ENCODE data around the gene CDC42BPA. TPM values are rescaled to one million over a fixed set of nuclear protein-coding genes. Genes with fewer than 3 reads are reported as not detected.
"Not testable (repeated sequence)": the region's sequence is repeated elsewhere in the genome, so short reads cannot be mapped to it uniquely, and the experiment has no call there.

The CDC42BPA gene
- total RNA-seq, 2 experiments from 2014 or later, result 3.6 to 3.8 TPM

DNA sequence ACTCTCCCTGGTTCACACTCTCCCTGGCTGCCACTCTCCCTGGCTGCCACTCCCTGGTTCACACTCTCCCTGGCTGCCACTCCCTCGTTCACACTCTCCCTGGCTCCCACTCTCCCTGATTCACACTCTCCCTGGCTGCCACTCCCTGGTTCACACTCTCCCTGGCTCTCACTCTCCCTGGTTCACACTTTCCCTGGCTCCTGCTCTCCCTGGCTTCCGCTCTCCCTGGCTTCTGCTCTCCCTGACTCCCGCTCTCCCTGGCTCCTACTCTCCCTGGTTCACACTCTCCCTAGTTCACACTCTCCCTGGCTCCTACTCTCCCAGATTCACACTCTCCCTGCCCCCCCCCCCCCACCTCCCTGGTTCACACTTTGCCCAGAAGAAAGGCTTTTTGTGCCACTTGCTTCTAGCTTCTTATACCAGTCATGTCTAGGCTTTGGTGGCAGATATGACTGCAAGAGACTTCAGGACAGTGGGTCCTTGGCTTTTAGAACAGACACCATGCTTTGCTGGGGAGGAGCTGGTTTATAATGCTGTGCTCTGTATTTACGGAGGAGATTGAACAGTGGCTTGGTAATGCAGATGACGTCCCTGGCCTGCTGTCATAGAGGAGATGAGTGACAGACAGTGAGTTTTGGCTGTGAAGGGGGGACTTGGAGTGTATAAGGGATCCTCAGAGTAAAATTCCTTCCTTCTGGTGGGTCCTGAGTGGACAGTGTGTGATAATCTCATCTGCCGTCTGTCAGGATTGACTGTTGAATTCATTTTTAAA, 361.2 kb downstream of the CDC42BPA start:
- DNase-seq, result no peak
- Mint-ChIP-seq H3K9me3 (peaks cover 28% of the 10 kb centered on the region), H3K4me3 (no peak overlapping the region), H3K27me3 (no peaks in the 10 kb centered on the region), H3K4me1 (peaks cover 2% of the 10 kb centered on the region), H3K27ac (no peak overlapping the region), H3K36me3 (ENCODE audit: low read depth) (peaks cover 23% of the 10 kb centered on the region)
- POLR2A ChIA-PET, result no interaction called here
- CTCF ChIA-PET, result interaction anchor here (1.4 kb wide), 1 partner anchor 17 kb away, joined by 3 read pairs; no protein-coding TSS in a partner anchor

DNA sequence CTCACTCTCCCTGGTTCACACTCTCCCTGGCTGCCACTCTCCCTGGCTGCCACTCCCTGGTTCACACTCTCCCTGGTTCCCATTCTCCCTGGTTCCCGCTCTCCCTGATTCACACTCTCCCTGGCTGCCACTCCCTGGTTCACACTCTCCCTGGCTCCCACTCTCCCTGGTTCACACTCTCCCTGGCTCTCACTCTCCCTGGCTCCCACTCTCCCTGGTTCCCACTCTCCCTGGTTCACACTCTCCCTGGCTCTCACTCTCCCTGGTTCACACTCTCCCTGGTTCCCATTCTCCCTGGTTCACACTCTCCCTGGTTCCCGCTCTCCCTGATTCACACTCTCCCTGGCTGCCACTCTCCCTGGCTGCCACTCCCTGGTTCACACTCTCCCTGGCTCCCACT, 362.4 kb downstream of the CDC42BPA start:
- H3K4me3 Mint-ChIP-seq, DNase-seq, H3K27me3 Mint-ChIP-seq, CTCF ChIA-PET, H3K27ac Mint-ChIP-seq, POLR2A ChIA-PET, H3K4me1 Mint-ChIP-seq: not testable (repeated sequence)
- Mint-ChIP-seq H3K9me3 (peaks cover 28% of the 10 kb centered on the region), H3K36me3 (ENCODE audit: low read depth) (peaks cover 23% of the 10 kb centered on the region)

DNA sequence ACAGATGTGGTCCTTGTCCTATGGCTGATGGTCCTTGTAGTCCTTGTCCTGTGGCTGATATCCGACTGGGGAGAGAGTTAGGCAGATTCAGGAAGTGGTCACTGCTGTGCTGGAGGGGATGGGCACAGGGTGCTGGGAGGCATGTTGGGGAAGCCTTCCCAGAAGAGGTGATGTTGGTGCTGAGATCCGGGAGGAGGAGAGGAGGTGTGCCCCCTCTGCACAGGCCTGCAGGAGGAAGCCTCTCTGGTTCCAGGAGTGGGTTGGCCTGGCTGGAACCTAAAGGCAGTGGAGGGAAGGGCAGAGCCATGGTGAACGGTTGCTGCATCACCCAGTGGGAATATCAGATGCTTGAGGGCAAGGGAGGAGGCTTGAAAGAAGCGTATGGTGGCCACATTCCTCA, 363.5 kb downstream of the CDC42BPA start:
- ChIA-PET CTCF (interaction anchor here (1.4 kb wide), 1 partner anchor 12 kb away, joined by 3 read pairs; no protein-coding TSS in a partner anchor), POLR2A (no interaction called here)

DNA sequence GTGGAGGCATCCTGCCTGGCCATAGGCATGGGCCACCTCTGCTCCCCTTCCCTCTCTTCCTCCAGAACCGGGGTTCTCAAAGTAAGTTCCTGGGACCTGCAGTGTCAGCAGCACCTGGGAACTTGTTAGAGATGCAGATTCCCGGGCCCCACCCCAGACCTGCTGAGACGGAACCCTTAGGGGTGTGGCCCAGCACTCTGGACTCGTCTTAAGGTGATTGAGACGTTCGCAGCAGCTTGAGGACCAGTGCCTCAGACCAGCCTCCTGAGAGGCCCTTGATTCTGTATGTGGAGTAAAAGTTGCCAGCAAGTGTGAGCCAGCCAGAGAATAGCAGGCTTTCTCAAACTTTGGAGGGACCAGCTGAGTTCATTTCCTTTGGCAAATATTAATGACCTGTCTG, 364.0 kb downstream of the CDC42BPA start:
- no peak for DNase-seq
- peaks cover 23% of the 10 kb centered on the region for H3K9me3 Mint-ChIP-seq
- peaks cover 2% of the 10 kb centered on the region for H3K4me1 Mint-ChIP-seq
- H3K4me3 Mint-ChIP-seq, result no peak overlapping the region
- ChIA-PET CTCF (interaction anchor here (1.4 kb wide), 1 partner anchor 11 kb away, joined by 3 read pairs; no protein-coding TSS in a partner anchor), POLR2A (no interaction called here)
- H3K27me3 Mint-ChIP-seq, result no peaks in the 10 kb centered on the region
- H3K27ac Mint-ChIP-seq, result no peak overlapping the region
- H3K36me3 Mint-ChIP-seq (ENCODE audit: low read depth), result peaks cover 22% of the 10 kb centered on the region

More for the DNA sequence above, 363.5 kb downstream of the CDC42BPA start:
- peaks cover 2% of the 10 kb centered on the region for H3K4me1 Mint-ChIP-seq
- no peaks in the 10 kb centered on the region for H3K27me3 Mint-ChIP-seq
- H3K4me3 Mint-ChIP-seq, result no peak overlapping the region
- H3K27ac Mint-ChIP-seq, result no peak overlapping the region
- no peak for DNase-seq
- peaks cover 28% of the 10 kb centered on the region for H3K9me3 Mint-ChIP-seq
- H3K36me3 Mint-ChIP-seq (ENCODE audit: low read depth), result peaks cover 22% of the 10 kb centered on the region

DNA sequence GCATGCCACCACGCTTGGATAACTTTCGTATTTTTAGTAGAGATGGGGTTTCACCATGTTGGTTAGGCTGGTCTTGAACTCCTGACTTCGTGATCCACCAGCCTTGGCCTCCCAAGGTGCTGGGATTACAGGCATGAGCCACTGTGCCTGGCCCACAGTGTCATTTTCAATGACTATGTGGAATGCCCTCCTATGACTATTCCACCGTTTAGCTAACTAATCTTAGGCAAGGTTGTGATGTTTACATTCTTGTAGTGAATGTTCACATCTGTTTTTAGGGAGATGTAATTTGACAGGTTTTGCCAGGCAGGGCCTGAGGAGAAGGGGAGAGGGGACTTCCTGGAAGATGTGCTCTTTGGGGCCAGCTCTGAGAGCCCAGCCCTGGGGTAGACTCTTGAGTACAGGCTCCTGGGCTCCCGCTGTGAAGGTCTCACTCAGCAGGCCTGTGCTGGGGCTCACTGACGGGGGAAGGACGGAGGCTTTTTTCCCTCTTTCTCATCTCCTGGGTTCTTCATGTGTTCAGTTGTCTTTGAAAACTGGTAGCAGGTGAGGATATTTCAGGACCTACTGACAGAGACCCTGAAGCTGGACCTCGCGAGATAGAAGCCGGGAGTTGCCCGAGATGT, 365.0 kb downstream of the CDC42BPA start:
- Mint-ChIP-seq H3K27me3 (no peaks in the 10 kb centered on the region), H3K4me3 (no peak overlapping the region), H3K4me1 (no peaks in the 10 kb centered on the region), H3K27ac (no peak overlapping the region), H3K9me3 (peaks cover 13% of the 10 kb centered on the region), H3K36me3 (ENCODE audit: low read depth) (peaks cover 14% of the 10 kb centered on the region)
- DNase-seq, result no peak
- CTCF ChIA-PET, result interaction anchor here (1.4 kb wide), 1 partner anchor 10 kb away, joined by 3 read pairs; no protein-coding TSS in a partner anchor
- POLR2A ChIA-PET, result no interaction called here

DNA sequence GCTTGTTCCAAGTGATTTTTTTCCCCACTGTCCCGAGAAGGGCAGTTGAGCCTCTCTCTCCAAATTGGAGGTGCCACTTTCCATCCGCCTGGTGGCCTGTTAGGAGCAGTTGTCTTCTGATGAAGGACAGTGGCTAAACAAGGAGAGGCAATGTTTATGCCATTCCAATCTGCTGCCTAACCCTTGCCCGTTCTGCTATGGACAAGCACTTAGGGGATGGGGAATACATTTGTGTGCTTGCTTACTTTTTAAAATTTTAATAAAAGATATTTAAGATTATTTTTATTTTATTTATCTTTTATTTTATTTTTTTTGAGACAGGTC, 366.2 kb downstream of the CDC42BPA start:
- H3K4me1 Mint-ChIP-seq, result no peaks in the 10 kb centered on the region
- no peaks in the 10 kb centered on the region for H3K27me3 Mint-ChIP-seq
- POLR2A ChIA-PET, result no interaction called here

DNA sequence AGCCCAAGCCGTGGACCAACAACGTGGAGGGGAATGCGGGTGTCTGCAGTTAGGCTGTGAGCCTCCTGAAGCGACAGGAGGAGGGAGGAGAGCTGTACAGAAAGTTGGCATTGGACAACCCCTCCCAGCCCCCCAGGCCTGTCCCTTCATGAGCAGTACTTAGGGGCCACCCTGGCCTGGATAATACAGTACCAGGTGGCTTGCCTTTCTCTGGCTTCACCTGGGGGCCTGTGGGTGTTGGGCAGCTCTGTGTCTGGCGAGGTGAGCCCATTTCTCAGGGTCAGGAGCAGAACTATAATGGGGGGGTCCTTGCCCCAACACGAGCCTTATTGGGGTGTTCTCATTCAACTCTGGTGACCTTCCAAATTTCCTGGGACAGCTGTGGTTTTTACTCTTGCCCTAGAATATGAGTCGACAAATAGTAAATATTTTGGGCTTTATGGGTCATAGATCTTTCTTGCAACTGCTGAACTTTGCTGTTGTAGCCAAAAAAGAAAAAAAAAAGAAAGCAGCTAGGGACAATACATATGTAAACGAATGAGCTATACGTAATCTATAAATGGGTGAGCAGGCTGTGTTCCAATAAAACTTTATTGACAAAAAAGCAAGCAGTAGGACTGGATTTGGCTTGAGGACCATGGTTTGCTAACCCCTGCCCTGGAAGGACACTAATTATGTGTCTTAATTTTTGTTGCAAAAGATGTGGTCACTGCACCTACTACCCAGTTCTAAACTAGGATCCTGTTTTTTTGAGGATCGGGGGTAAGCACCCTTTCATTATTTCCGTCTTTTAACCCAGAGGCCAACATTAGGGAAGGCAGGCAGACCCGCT, 366.8 kb downstream of the CDC42BPA start:
- Mint-ChIP-seq H3K4me3 (no peak overlapping the region), H3K36me3 (ENCODE audit: low read depth) (peaks cover 4% of the 10 kb centered on the region), H3K4me1 (no peaks in the 10 kb centered on the region), H3K27ac (no peak overlapping the region), H3K27me3 (no peaks in the 10 kb centered on the region), H3K9me3 (peaks cover 4% of the 10 kb centered on the region)
- ChIA-PET POLR2A (no interaction called here), CTCF (interaction anchor here (1.0 kb wide), 1 partner anchor 67 kb away, joined by 3 read pairs; no protein-coding TSS in a partner anchor)
- no peak for DNase-seq

More for the DNA sequence above, 366.2 kb downstream of the CDC42BPA start:
- no peak for DNase-seq
- Mint-ChIP-seq H3K27ac (no peak overlapping the region), H3K4me3 (no peak overlapping the region), H3K36me3 (ENCODE audit: low read depth) (peaks cover 4% of the 10 kb centered on the region), H3K9me3 (peaks cover 4% of the 10 kb centered on the region)
- CTCF ChIA-PET, result interaction anchor here (1.0 kb wide), 1 partner anchor 67 kb away, joined by 3 read pairs; no protein-coding TSS in a partner anchor

DNA sequence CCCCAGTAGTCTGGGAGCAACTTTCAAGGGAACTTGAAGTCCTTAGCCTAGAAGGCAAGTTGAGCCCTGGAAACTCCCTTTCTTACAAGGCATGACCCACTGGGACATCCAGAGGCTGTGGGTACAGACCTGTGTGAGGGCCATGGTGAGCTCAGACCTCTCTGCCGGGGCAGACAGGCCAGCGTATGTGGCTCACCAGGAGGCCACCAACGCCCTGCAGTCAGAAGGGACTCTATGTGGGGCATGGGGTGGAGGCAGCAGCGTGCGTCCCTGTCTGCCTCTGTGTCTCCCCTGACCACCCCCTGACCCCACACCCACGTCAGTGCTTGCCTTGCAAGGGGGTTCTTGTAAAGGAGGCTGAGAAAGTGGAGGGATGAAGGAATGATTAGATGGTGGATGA, 367.4 kb downstream of the CDC42BPA start:
- Mint-ChIP-seq H3K27ac (no peak overlapping the region), H3K36me3 (ENCODE audit: low read depth) (peaks cover 4% of the 10 kb centered on the region), H3K27me3 (no peaks in the 10 kb centered on the region), H3K4me3 (no peak overlapping the region), H3K9me3 (peaks cover 4% of the 10 kb centered on the region), H3K4me1 (no peaks in the 10 kb centered on the region)
- POLR2A ChIA-PET, result no interaction called here
- CTCF ChIA-PET, result no interaction called here
- DNase-seq, result no peak

DNA sequence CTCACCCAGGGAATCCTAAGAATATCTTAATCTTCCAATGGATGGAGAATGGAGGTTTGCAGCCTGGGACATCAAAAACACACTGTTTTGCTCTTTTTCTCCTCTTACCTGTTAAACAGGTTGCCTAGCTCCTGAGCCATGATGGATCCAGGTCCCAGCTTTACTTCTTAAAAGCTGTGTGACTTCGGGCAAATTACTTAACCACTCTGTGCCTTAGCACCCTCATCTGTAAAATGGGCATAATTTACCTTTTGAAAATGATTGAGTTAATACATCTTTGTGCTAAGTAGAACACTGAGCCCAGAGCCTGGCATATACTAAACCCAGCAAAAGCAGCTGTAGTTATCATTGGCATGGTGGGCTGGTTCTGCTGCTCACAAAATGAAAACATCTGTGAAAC, 368.0 kb downstream of the CDC42BPA start:
- Mint-ChIP-seq H3K9me3 (peaks cover 2% of the 10 kb centered on the region), H3K27me3 (no peaks in the 10 kb centered on the region), H3K36me3 (ENCODE audit: low read depth) (peaks cover 4% of the 10 kb centered on the region), H3K4me1 (no peaks in the 10 kb centered on the region), H3K4me3 (no peak overlapping the region), H3K27ac (no peak overlapping the region)
- ChIA-PET CTCF (interaction anchor here (1.0 kb wide), 1 partner anchor 19 kb away, joined by 3 read pairs; no protein-coding TSS in a partner anchor), POLR2A (no interaction called here)
- no peak for DNase-seq

DNA sequence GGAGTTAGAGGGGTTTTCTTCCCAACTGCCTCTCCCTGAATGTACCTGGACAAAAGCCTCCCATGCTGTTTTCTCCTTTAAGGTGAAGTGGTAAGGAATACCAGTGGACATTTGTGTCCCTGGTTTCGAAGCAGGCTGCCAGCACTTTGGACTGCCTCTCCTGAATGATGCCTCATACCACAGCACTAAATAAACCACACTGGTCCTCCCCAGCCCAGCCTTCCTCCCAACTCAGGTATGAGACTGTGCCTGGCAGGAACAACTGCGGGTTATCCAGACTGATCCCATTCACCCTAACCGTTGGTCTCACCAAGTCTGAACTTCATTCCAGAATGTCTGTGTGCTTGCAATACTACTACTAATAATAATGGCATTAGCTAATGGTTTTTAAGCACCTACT, 368.9 kb downstream of the CDC42BPA start:
- no peaks in the 10 kb centered on the region for H3K27me3 Mint-ChIP-seq
- no peak for DNase-seq
- POLR2A ChIA-PET, result no interaction called here

DNA sequence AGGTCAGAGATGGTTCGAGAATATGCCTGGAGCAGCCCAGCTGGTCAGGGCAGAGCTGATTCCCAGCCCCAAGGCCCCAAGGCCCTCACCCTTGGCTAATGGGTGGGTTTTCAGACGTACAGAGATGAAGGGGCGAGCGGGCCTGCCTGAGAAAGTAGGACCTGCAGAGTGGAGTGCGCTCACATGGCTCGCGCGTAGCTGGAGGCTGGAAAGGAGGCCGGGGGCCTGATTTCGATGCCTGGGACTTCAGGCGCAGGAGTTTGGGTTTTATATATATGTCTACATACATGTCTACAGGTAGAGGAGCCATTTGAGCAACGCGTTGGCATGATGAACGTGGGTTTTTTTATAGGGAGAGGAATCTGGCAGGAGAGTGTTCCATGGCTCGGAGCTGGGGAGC, 369.3 kb downstream of the CDC42BPA start:
- Mint-ChIP-seq H3K27me3 (no peaks in the 10 kb centered on the region), H3K4me1 (peaks cover 5% of the 10 kb centered on the region), H3K27ac (no peak overlapping the region), H3K4me3 (no peak overlapping the region), H3K9me3 (no peaks in the 10 kb centered on the region), H3K36me3 (ENCODE audit: low read depth) (no peaks in the 10 kb centered on the region)
- POLR2A ChIA-PET, result no interaction called here
- CTCF ChIA-PET, result no interaction called here
- no peak for DNase-seq

More for the DNA sequence above, 368.9 kb downstream of the CDC42BPA start:
- H3K4me3 Mint-ChIP-seq, result no peak overlapping the region
- no peak overlapping the region for H3K27ac Mint-ChIP-seq
- CTCF ChIA-PET, result interaction anchor here (1.0 kb wide), 1 partner anchor 20 kb away, joined by 3 read pairs; no protein-coding TSS in a partner anchor
- H3K4me1 Mint-ChIP-seq, result peaks cover under 1% of the 10 kb centered on the region
- H3K36me3 Mint-ChIP-seq (ENCODE audit: low read depth), result peaks cover under 1% of the 10 kb centered on the region
- H3K9me3 Mint-ChIP-seq, result no peaks in the 10 kb centered on the region

DNA sequence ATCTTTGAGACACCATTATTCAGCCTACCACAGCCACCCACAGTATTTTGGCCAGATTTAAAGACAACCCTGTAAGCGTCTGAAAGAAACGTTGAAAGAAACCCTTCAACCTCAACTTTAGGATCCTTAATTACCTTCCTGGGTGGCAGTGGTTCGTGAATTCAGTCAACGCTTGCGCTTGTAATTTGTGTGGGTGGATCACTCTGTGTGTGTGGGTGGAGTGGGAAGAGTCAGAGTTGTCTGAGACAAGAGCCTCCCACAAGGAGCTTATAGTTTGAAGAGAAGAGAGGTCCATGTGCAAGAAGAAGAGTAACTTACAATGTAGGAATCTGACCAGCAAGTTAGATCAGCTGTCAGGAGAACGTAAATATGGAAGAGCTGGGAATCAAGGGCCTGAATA, 369.8 kb downstream of the CDC42BPA start:
- ChIA-PET POLR2A (no interaction called here), CTCF (no interaction called here)
- no peaks in the 10 kb centered on the region for H3K9me3 Mint-ChIP-seq
- H3K4me3 Mint-ChIP-seq, result no peak overlapping the region
- H3K36me3 Mint-ChIP-seq (ENCODE audit: low read depth), result no peaks in the 10 kb centered on the region
- H3K27me3 Mint-ChIP-seq, result no peaks in the 10 kb centered on the region
- no peak overlapping the region for H3K27ac Mint-ChIP-seq
- peaks cover 7% of the 10 kb centered on the region for H3K4me1 Mint-ChIP-seq
- no peak for DNase-seq

DNA sequence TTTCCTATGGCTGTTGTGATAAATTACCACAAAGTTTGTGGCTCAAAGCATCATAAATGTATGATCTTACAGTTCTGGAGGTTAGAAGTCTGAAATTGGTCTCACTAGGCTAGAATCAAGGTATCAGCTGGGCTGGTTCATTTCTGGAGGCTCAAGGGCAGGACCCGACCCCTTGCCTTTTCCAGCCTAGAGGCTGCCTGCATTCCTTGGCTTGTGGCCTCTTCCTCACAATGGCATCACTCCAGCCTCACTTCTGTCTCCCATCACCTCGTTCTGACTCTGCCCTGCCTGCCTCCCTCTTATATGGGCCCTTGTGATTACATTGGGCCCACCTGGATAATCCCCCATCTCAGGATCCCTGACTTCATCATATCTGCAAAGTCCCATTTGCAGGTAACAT, 370.2 kb downstream of the CDC42BPA start:
- POLR2A ChIA-PET, result no interaction called here
- no peaks in the 10 kb centered on the region for H3K9me3 Mint-ChIP-seq
- CTCF ChIA-PET, result interaction anchor here (1.8 kb wide), 1 partner anchor 26 kb away, joined by 4 read pairs; no protein-coding TSS in a partner anchor

More for the DNA sequence above, 370.2 kb downstream of the CDC42BPA start:
- H3K4me3 Mint-ChIP-seq, result no peak overlapping the region
- H3K27me3 Mint-ChIP-seq, result no peaks in the 10 kb centered on the region
- no peak overlapping the region for H3K27ac Mint-ChIP-seq
- no peak for DNase-seq
- H3K36me3 Mint-ChIP-seq (ENCODE audit: low read depth), result no peaks in the 10 kb centered on the region
- H3K4me1 Mint-ChIP-seq, result peaks cover 12% of the 10 kb centered on the region
